HepG2 (cell line): Measurements from ENCODE around the gene CCL8. TPM values are rescaled to one million over a fixed set of nuclear protein-coding genes. Genes with fewer than 3 reads are reported as not detected.
A peak's percentile ranks its signal among the peaks of the same experiment; 100 is the strongest.

Experiments
- CEBPB ChIP-seq: IDR thresholded peaks from 2 replicates; pipeline ENCODE4 v1.6.1; 2011; ENCODE audit warnings: low read depth, low read length, improper control_type of control experiment, borderline replicate concordance
- FOXA3 ChIP-seq: IDR thresholded peaks from 2 replicates; pipeline ENCODE4 v1.6.1; 2016; ENCODE audit warnings: missing genetic modification reagents, missing compliant biosample characterization
- FOXM1 ChIP-seq: sonication (generic); formaldehyde crosslinking; IDR thresholded peaks from 2 replicates; pipeline ENCODE4 v1.5.0; 2020; ENCODE audit warnings: missing genetic modification reagents
- FOXO1 ChIP-seq: sonication (generic); formaldehyde crosslinking; IDR thresholded peaks from 2 replicates; pipeline ENCODE4 v1.4.0; 2020; ENCODE audit warnings: missing genetic modification reagents
- FOXP1 ChIP-seq, 2 experiments: fragments of 450-650 bp in 1 of 2; IDR thresholded peaks; 2 replicates each; pipeline ENCODE4 v1.6.1; 2017 to 2018; ENCODE audit warnings: antibody characterized with exemption in 1 of 2
- ISX ChIP-seq: sonication (generic); formaldehyde crosslinking; conservative IDR thresholded peaks from 2 replicates; pipeline ENCODE4 v1.5.0; 2020; ENCODE audit warnings: missing genetic modification reagents
- KDM3A ChIP-seq: IDR thresholded peaks from 2 replicates; pipeline ENCODE4 v1.6.1; 2018; ENCODE audit warnings: low read depth, missing compliant biosample characterization
- MIER2 ChIP-seq: IDR thresholded peaks from 2 replicates; pipeline ENCODE4 v1.6.1; 2016; ENCODE audit warnings: missing biosample characterization, missing genetic modification reagents
- NFKB2 ChIP-seq: sonication (generic); formaldehyde crosslinking; IDR thresholded peaks from 2 replicates; pipeline ENCODE4 v1.4.0; 2020; ENCODE audit warnings: missing genetic modification reagents, borderline replicate concordance
- NR2F1 ChIP-seq, 2 experiments: fragments of 450-650 bp in 1 of 2; formaldehyde crosslinking in 1 of 2; IDR thresholded peaks; 2 replicates each; pipeline versions ENCODE4 v1.5.0 to v1.6.1; 2016 to 2020; ENCODE audit warnings: mild to moderate bottlenecking in 1 of 2, missing compliant biosample characterization in 1 of 2, missing genetic modification reagents in 1 of 2, moderate library complexity in 1 of 2
- NR2F6 ChIP-seq, 2 experiments: IDR thresholded peaks; 2 replicates each; pipeline ENCODE4 v1.6.1; 2016; ENCODE audit warnings: antibody characterized with exemption in 1 of 2, mild to moderate bottlenecking in 1 of 2
- RXRA ChIP-seq: sonication (generic); formaldehyde crosslinking; IDR thresholded peaks from 2 replicates; pipeline ENCODE4 v1.5.1; 2020; ENCODE audit warnings: missing genetic modification reagents
- UBTF ChIP-seq: sonication (generic); formaldehyde crosslinking; IDR thresholded peaks from 2 replicates; pipeline ENCODE4 v1.4.0; 2020; ENCODE audit warnings: mild to moderate bottlenecking, missing genetic modification reagents
- ZBTB40 ChIP-seq, 2 experiments: fragments of 450-650 bp in 1 of 2; sonication (generic) in 1 of 2; formaldehyde crosslinking in 1 of 2; IDR thresholded peaks; 2 replicates each; pipeline versions ENCODE4 v1.6.1 to v1.8.0; 2016 to 2022; ENCODE audit warnings: antibody characterized with exemption in 1 of 2, mild to moderate bottlenecking in 1 of 2, missing genetic modification reagents in 1 of 2
- ZNF552 ChIP-seq: sonication (generic); formaldehyde crosslinking; IDR thresholded peaks from 2 replicates; pipeline ENCODE4 v1.9.0; 2022; ENCODE audit warnings: missing genetic modification reagents, mild to moderate bottlenecking, borderline replicate concordance
- polyA plus RNA-seq, 8 experiments: library from polyadenylated mRNA; depleted of rRNA in 3 of 8; stranded (reverse) in 7 of 8; unstranded in 1 of 8; fragments of >200 nt; fragmentation: Illumina TruSeq in 4 of 8; extraction: Trizol in 4 of 8; gene quantifications; 2 replicates each; pipeline versions ENCODE4 v1.2.1 to v1.2.3, GENCODE V29; 2011 to 2016; ENCODE audit warnings: low read depth in 4 of 8, missing spikeins in 1 of 8, mixed read lengths in 1 of 8; ENCODE audit not compliant: insufficient read depth in 1 of 8
- total RNA-seq, 5 experiments: library from RNA; depleted of rRNA; stranded (reverse); fragments of >200 nt; fragmentation: Illumina TruSeq; extraction: Trizol; gene quantifications; 2 replicates each; pipeline ENCODE4 v1.2.3, GENCODE V29; 2016; ENCODE audit warnings: low read depth in 1 of 5

Gene CCL8
- total and polyA plus RNA-seq, 2 of the 13 experiments (the other 11 are each of a cell fraction or from before 2014, with no cell fraction given), result not detected

GRCh38 chr17:34368946-34369500, 49.8 kb downstream of the CCL8 start (continued):
- TF ChIP-seq ZBTB40 (IDR thresholded peaks at IDR 0.05) (no peak), ZBTB40 (CRISPR knock-in tag; IDR thresholded peaks at IDR 0.05) (no peak), CEBPB (peak; percentile 40; the same call in 1 of the 2 replicates), FOXA3 (CRISPR knock-in tag) (peak; percentile 16; the same call in 1 of the 2 replicates), NR2F6 (IDR thresholded peaks at IDR 0.05) (peak; percentile 47; the same call in 1 of the 2 replicates), NR2F6 (CRISPR knock-in tag; IDR thresholded peaks at IDR 0.05) (peak; percentile 52; the same call in 1 of the 2 replicates), ZNF552 (CRISPR knock-in tag) (no peak), NFKB2 (CRISPR knock-in tag) (no peak), NR2F1 (CRISPR knock-in tag; IDR thresholded peaks at IDR 0.05) (peak in 1 of 2 experiments; percentile 47; a peak in 1 of 4 replicates), RXRA (no peak), MIER2 (no peak), FOXM1 (CRISPR knock-in tag) (no peak), FOXP1 (IDR thresholded peaks at IDR 0.05) (no peak), FOXP1 (CRISPR knock-in tag; IDR thresholded peaks at IDR 0.05) (0 out of 2 replicates have a peak, but pooled peaks have one; percentile 24), KDM3A (CRISPR knock-in tag) (no peak), FOXO1 (CRISPR knock-in tag) (peak; percentile 41; the same call in 1 of the 2 replicates), UBTF (CRISPR knock-in tag) (no peak), ISX (CRISPR knock-in tag) (no peak)
- TF ChIP-seq, all 625 proteins: peak for 10
